Body of pancreas (tissue), 4 donors: Measurements from ENCODE around the gene MRFAP1L1. TPM values are rescaled to one million over a fixed set of nuclear protein-coding genes. Genes with fewer than 3 reads are reported as not detected.

ENCODE experiments used
- ATAC-seq: fragments of 150-250 bp; one replicate; pipeline ENCODE4 v1.9.1; 2016
- DNase-seq, 4 donors: peaks; one replicate each; pipeline ENCODE4 v3.0.0-alpha.2; 2019
- H3K27ac ChIP-seq, 4 donors: fragments of 200-600 bp; sonication (generic); 1 replicate in 3 of 4; 2 replicates in 1 of 4; pipeline versions ENCODE4 v1.5.1 to v1.6.1; 2016 to 2019; ENCODE audit warnings: mild to moderate bottlenecking in 1 of 4, mixed read lengths in 1 of 4, moderate library complexity in 1 of 4
- H3K27me3 ChIP-seq, 2 donors: fragments of 200-600 bp; sonication (generic); one replicate each; pipeline ENCODE4 v1.6.0; 2016; ENCODE audit warnings: mild to moderate bottlenecking in 1 of 2
- H3K36me3 ChIP-seq, 2 donors: fragments of 200-600 bp; sonication (generic); replicated peaks in 1 of 2; 2 replicates each; pipeline ENCODE4 v1.5.1; 2016; ENCODE audit warnings: low read depth in 2 of 2; ENCODE audit not compliant: insufficient read depth in 1 of 2
- H3K4me1 ChIP-seq: fragments of 200-600 bp; sonication (generic); one replicate; pipeline ENCODE4 v1.6.0; 2016
- H3K4me3 ChIP-seq, 2 donors: fragments of 200-600 bp; sonication (generic); 1 replicate in 1 of 2; 2 replicates in 1 of 2; pipeline ENCODE4 v1.5.1; 2016 to 2019
- H3K9me3 ChIP-seq, 3 donors: fragments of 200-600 bp; sonication (generic); 1 replicate in 2 of 3; 2 replicates in 1 of 3; pipeline ENCODE4 v1.5.1; 2016
- POLR2A ChIP-seq, 3 donors: fragments of 450-650 bp; IDR thresholded peaks; one replicate each; pipeline ENCODE4 v1.6.1; 2016; ENCODE audit warnings: antibody characterized with exemption in 3 of 3, mild to moderate bottlenecking in 2 of 3
- WGBS, 2 donors: methylation state at CpG; one replicate each; pipeline ENCODE4 v1.1.5; 2017; 5-methylcytosine and 5-hydroxymethylcytosine counted together
- intact Hi-C: fragments of 100-400 bp; cut with DNase I; formaldehyde crosslinking; loops from one replicate; pipeline ENCODE4 v1.15.1; 2023
- total RNA-seq, 2 donors: library from RNA; depleted of rRNA; stranded (reverse); fragments of >200 nt; gene quantifications; one replicate each; pipeline ENCODE4 v1.1.0, GENCODE V29; 2016
- TF ChIP-seq, protein P1 (sequence below), 7 experiments: fragments of 450-650 bp in 4 of 7; fragments of 200-600 bp in 3 of 7; sonication (generic) in 3 of 7; IDR thresholded peaks; one replicate each; pipeline ENCODE4 v1.5.1; 2016 to 2019; ENCODE audit warnings: antibody characterized with exemption in 7 of 7

The MRFAP1L1 gene
- total RNA-seq, 2 donors from 2014 or later: 34.3 to 44.1 TPM

GRCh38 chr4:6746721-6747293, 37.1 kb upstream of the MRFAP1L1 start:
- WGBS, 2 donors: 23 to 24% methylated on average over 3 to 20 of the region's 20 CpGs
- TF ChIP-seq, protein P1, sequence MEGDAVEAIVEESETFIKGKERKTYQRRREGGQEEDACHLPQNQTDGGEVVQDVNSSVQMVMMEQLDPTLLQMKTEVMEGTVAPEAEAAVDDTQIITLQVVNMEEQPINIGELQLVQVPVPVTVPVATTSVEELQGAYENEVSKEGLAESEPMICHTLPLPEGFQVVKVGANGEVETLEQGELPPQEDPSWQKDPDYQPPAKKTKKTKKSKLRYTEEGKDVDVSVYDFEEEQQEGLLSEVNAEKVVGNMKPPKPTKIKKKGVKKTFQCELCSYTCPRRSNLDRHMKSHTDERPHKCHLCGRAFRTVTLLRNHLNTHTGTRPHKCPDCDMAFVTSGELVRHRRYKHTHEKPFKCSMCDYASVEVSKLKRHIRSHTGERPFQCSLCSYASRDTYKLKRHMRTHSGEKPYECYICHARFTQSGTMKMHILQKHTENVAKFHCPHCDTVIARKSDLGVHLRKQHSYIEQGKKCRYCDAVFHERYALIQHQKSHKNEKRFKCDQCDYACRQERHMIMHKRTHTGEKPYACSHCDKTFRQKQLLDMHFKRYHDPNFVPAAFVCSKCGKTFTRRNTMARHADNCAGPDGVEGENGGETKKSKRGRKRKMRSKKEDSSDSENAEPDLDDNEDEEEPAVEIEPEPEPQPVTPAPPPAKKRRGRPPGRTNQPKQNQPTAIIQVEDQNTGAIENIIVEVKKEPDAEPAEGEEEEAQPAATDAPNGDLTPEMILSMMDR (IDR thresholded peaks at IDR 0.05): no peak
- TF ChIP-seq POLR2A (IDR thresholded peaks at IDR 0.05): no peak
- DNase-seq (peak; percentile 79 to 89 (median 86)), ATAC-seq (peak; percentile 86)
- H3K36me3 ChIP-seq: no peaks in the 10 kb centered on the region
- no peak overlapping the region for H3K4me3 ChIP-seq
- no peaks in the 10 kb centered on the region for H3K9me3 ChIP-seq
- intact Hi-C loops: no loop called here
- peak overlapping the region; percentile 68 to 85 (median 78) for H3K27ac ChIP-seq
- H3K4me1 ChIP-seq: peaks cover 36% of the 10 kb centered on the region
- no peaks in the 10 kb centered on the region for H3K27me3 ChIP-seq

- H3K4me1 ChIP-seq: peaks cover 17% of the 10 kb centered on the region
- ATAC-seq: no peak
- intact Hi-C loops: no loop called here
- no peaks in the 10 kb centered on the region for H3K27me3 ChIP-seq
- H3K4me3 ChIP-seq: no peak overlapping the region
- H3K27ac ChIP-seq: no peak overlapping the region
- no peak for DNase-seq
- H3K36me3 ChIP-seq: no peaks in the 10 kb centered on the region
- TF ChIP-seq, protein P1 (IDR thresholded peaks at IDR 0.05): no peak
- TF ChIP-seq POLR2A (IDR thresholded peaks at IDR 0.05): no peak
- H3K9me3 ChIP-seq: no peaks in the 10 kb centered on the region
- 81 to 86% methylated on average over 8 to 11 of the region's 11 CpGs for WGBS, 2 donors
These were observed 33.3 kb upstream of the MRFAP1L1 start for GRCh38 chr4:6742989-6743388.

- Histone ChIP-seq H3K4me3 (no peak overlapping the region), H3K36me3 (no peaks in the 10 kb centered on the region), H3K27ac (no peak overlapping the region), H3K9me3 (no peaks in the 10 kb centered on the region), H3K27me3 (no peaks in the 10 kb centered on the region), H3K4me1 (peaks cover 12% of the 10 kb centered on the region)
- 61 to 68% methylated on average over 2 of the region's 2 CpGs for WGBS, 2 donors
- TF ChIP-seq, protein P1 (IDR thresholded peaks at IDR 0.05): no peak
- TF ChIP-seq POLR2A (IDR thresholded peaks at IDR 0.05): no peak
- ATAC-seq (no peak), DNase-seq (no peak)
- intact Hi-C loops: no loop called here
These were observed 32.8 kb upstream of the MRFAP1L1 start for GRCh38 chr4:6742507-6742906.

DNA sequence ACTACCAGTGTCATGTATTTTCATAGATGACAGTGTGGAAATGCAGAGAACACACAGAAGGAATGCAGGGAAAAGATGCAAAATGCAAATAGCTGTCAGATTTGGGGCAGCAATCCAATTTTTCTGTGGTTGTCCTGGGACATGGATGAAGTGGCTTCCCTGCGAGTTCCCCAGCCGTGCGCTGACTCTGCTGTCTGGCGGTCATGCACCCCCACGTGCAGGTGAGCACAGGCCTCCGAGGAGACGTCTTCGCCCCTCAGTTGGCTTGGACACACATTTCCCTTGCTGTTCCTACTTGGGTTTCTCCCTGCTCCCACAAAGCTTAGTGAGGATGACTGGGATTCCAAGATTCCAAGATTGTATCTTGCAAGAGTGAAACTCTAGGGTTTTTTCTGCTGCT, 30.7 kb upstream of the MRFAP1L1 start:
- no peaks in the 10 kb centered on the region for H3K27me3 ChIP-seq
- no peak for ATAC-seq
- H3K36me3 ChIP-seq: no peaks in the 10 kb centered on the region
- intact Hi-C loops: no loop called here
- no peak for DNase-seq
- 91% methylated on average over 8 of the region's 8 CpGs for WGBS, 2 donors
- no peak overlapping the region for H3K4me3 ChIP-seq
- no peak overlapping the region for H3K27ac ChIP-seq
- H3K4me1 ChIP-seq: no peaks in the 10 kb centered on the region
- TF ChIP-seq POLR2A (IDR thresholded peaks at IDR 0.05): no peak
- TF ChIP-seq, protein P1 (IDR thresholded peaks at IDR 0.05): no peak
- H3K9me3 ChIP-seq: no peaks in the 10 kb centered on the region

GRCh38 chr4:6739920-6740319, 30.3 kb upstream of the MRFAP1L1 start:
- no peak for ATAC-seq
- no peaks in the 10 kb centered on the region for H3K27me3 ChIP-seq
- intact Hi-C loops: no loop called here
- no peaks in the 10 kb centered on the region for H3K4me1 ChIP-seq
- no peak for DNase-seq
- WGBS, 2 donors: 84 to 93% methylated on average over 4 of the region's 4 CpGs
- no peaks in the 10 kb centered on the region for H3K36me3 ChIP-seq
- no peak overlapping the region for H3K4me3 ChIP-seq
- no peaks in the 10 kb centered on the region for H3K9me3 ChIP-seq
- H3K27ac ChIP-seq: no peak overlapping the region
- TF ChIP-seq, protein P1 (IDR thresholded peaks at IDR 0.05): no peak
- TF ChIP-seq POLR2A (IDR thresholded peaks at IDR 0.05): no peak
